B cell (primary cell): Measurements from ENCODE around the gene IL17REL.

Experiments
- CTCF ChIP-seq: fragments of 200-600 bp; IDR thresholded peaks from one replicate; pipeline ENCODE4 v1.8.0; 2022; ENCODE audit warnings: antibody characterized with exemption, mild to moderate bottlenecking
- EZH2 ChIP-seq: IDR thresholded peaks from 2 replicates; pipeline ENCODE4 v1.6.1; 2012; ENCODE audit warnings: borderline replicate concordance, low read depth, mild to moderate bottlenecking, moderate library complexity, low read length; ENCODE audit not compliant: insufficient read depth, poor library complexity, severe bottlenecking

- TF ChIP-seq CTCF (no peak), EZH2 (no peak)
Measured at GRCh38 chr22:50010676-50011446, 1.7 kb downstream of the IL17REL start.
